K562 (cell line): ENCODE data around the gene RGR. TPM values are rescaled to one million over a fixed set of nuclear protein-coding genes. Genes with fewer than 3 reads are reported as not detected.

ENCODE experiments used
- DPF2 ChIP-seq: fragments of 450-650 bp; IDR thresholded peaks from 2 replicates; pipeline ENCODE4 v1.6.1; 2016
- ELF1 ChIP-seq: fragments of 200-800 bp; sonication (Bioruptor generic); IDR thresholded peaks from 2 replicates; pipeline ENCODE4 v1.6.1; 2016; ENCODE audit warnings: missing genetic modification characterization, missing compliant biosample characterization
- ESRRA ChIP-seq: fragments of 450-650 bp; IDR thresholded peaks from 2 replicates; pipeline ENCODE4 v1.6.1; 2014; ENCODE audit warnings: low read depth, mild to moderate bottlenecking, moderate library complexity, borderline replicate concordance
- HMGXB4 ChIP-seq: sonication (generic); formaldehyde crosslinking; IDR thresholded peaks from 2 replicates; pipeline ENCODE4 v1.8.1; 2023; ENCODE audit warnings: mild to moderate bottlenecking, missing genetic modification reagents
- KAT8 ChIP-seq: fragments of 450-650 bp; IDR thresholded peaks from 2 replicates; pipeline ENCODE4 v1.6.1; 2016; ENCODE audit warnings: low read depth, mild to moderate bottlenecking
- KLF6 ChIP-seq: fragments of 250-450 bp; sonication (Bioruptor Pico); IDR thresholded peaks from 2 replicates; pipeline ENCODE4 v1.4.0; 2020; ENCODE audit warnings: mild to moderate bottlenecking, moderate library complexity, borderline replicate concordance
- MAFK ChIP-seq: IDR thresholded peaks from 2 replicates; pipeline ENCODE4 v1.6.1; 2011; ENCODE audit warnings: low read length, improper control_type of control experiment
- MXD1 ChIP-seq: fragments of 250-450 bp; sonication (Bioruptor Pico); IDR thresholded peaks from 2 replicates; pipeline ENCODE4 v1.8.0; 2021; ENCODE audit warnings: borderline replicate concordance, mild to moderate bottlenecking, moderate library complexity; ENCODE audit not compliant: poor library complexity, severe bottlenecking
- NFIC ChIP-seq: fragments of 450-650 bp; IDR thresholded peaks from 2 replicates; pipeline ENCODE4 v1.6.1; 2017; ENCODE audit warnings: mild to moderate bottlenecking, inconsistent platforms
- NFRKB ChIP-seq: fragments of 450-650 bp; IDR thresholded peaks from 2 replicates; pipeline ENCODE4 v1.6.1; 2016; ENCODE audit warnings: low read depth
- NFXL1 ChIP-seq: fragments of 450-650 bp; formaldehyde crosslinking; IDR thresholded peaks from 2 replicates; pipeline ENCODE4 v1.4.0; 2021; ENCODE audit warnings: mild to moderate bottlenecking
- POLR2G ChIP-seq: fragments of 200-400 bp; formaldehyde crosslinking; IDR thresholded peaks from 2 replicates; pipeline ENCODE4 v1.6.1; 2017; ENCODE audit warnings: low read depth, mild to moderate bottlenecking, antibody characterized with exemption, low read length, moderate library complexity
- POU5F1 ChIP-seq: fragments of 150-350 bp; IDR thresholded peaks from 2 replicates; pipeline ENCODE4 v1.6.1; 2014; ENCODE audit warnings: borderline replicate concordance, low read length, low read depth, mild to moderate bottlenecking; ENCODE audit not compliant: partially characterized antibody
- RAD21 ChIP-seq, 2 experiments: fragments of 250-450 bp in 1 of 2; fragments of 450-650 bp in 1 of 2; sonication (Bioruptor Pico) in 1 of 2; formaldehyde crosslinking in 1 of 2; IDR thresholded peaks in 1 of 2; conservative IDR thresholded peaks in 1 of 2; 2 replicates each; pipeline versions ENCODE4 v1.4.0 to v1.8.0; 2020 to 2022; ENCODE audit warnings: mild to moderate bottlenecking in 2 of 2, moderate library complexity in 1 of 2
- RREB1 ChIP-seq: fragments of 250-450 bp; sonication (Bioruptor Pico); IDR thresholded peaks from 2 replicates; pipeline ENCODE4 v1.4.0; 2020
- TAF15 ChIP-seq: fragments of 200-400 bp; formaldehyde crosslinking; IDR thresholded peaks from 2 replicates; pipeline ENCODE4 v1.6.1; 2017; ENCODE audit warnings: mild to moderate bottlenecking, low read depth, low read length, moderate library complexity
- TCF7L2 ChIP-seq: fragments of 150-350 bp; IDR thresholded peaks from 2 replicates; pipeline ENCODE4 v1.6.1; 2016; ENCODE audit warnings: low read depth, mild to moderate bottlenecking, low read length, moderate library complexity
- ZBTB43 ChIP-seq: sonication (generic); formaldehyde crosslinking; IDR thresholded peaks from 2 replicates; pipeline ENCODE4 v1.8.0; 2023; ENCODE audit warnings: mild to moderate bottlenecking, missing genetic modification reagents
- ZKSCAN3 ChIP-seq: fragments of 250-450 bp; sonication (Bioruptor Pico); IDR thresholded peaks from 2 replicates; pipeline ENCODE4 v1.4.0; 2020
- ZNF143 ChIP-seq: sonication (generic); formaldehyde crosslinking; IDR thresholded peaks from 2 replicates; pipeline ENCODE4 v1.9.0; 2022; ENCODE audit warnings: mild to moderate bottlenecking, missing genetic modification reagents
- ZNF444 ChIP-seq: fragments of 250-450 bp; sonication (Bioruptor Pico); IDR thresholded peaks from 2 replicates; pipeline ENCODE4 v1.4.0; 2020; ENCODE audit warnings: mild to moderate bottlenecking, moderate library complexity
- polyA plus RNA-seq, 8 experiments: library from polyadenylated mRNA; depleted of rRNA in 4 of 8; stranded (reverse) in 5 of 8; unstranded in 3 of 8; fragments of >200 nt; fragmentation: Nextera tagmentation in 2 of 8; fragmentation: Illumina TruSeq in 1 of 8; extraction: Ambion mirVana in 2 of 8; extraction: Trizol in 1 of 8; gene quantifications; 2 replicates each; pipeline versions ENCODE4 v1.2.1 to v1.2.3, GENCODE V29; 2011 to 2014; ENCODE audit warnings: inconsistent platforms in 1 of 8, missing spikeins in 1 of 8
- total RNA-seq, 7 experiments: library from RNA; depleted of rRNA in 6 of 7; stranded (reverse); fragments of >200 nt in 6 of 7; fragmentation: Illumina TruSeq in 2 of 7; extraction: Trizol in 2 of 7; gene quantifications; 2 replicates each; pipeline versions ENCODE4 v1.2.1 to v1.2.3, GENCODE V29; 2011 to 2021; ENCODE audit warnings: low replicate concordance in 1 of 7

The RGR gene
- total and polyA plus RNA-seq, 9 of the 15 experiments (the other 6 are each of a cell fraction or from before 2014, with no cell fraction given), result not detected

DNA sequence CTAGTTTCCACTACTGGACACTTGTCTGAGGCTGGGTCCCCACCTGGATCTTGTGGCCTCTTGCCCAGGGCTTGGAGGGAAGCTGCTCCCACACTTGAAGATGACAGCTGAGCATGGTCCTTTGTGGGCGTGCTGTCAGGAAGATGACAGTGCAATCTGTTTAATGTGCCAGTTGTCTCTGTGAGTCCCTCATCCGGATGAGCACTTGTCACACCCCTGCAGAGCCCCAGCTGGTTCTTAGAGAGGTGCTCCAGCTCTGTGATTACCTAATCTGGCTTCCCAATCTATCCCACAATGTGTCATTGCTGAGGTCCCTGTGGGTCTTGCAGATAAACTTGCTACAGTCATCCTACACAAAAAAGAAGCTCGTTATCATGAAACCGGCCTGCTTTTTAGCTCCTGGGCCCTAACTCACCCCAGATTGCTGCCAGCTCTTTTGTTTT, 48.7 kb downstream of the RGR start (continued):
- TF ChIP-seq RREB1 (CRISPR knock-in tag), result peak; percentile 87
- peak; percentile 24 to 50 for TF ChIP-seq RAD21 (CRISPR knock-in tag; conservative IDR thresholded peaks at IDR 0.05 in 1 of 2, IDR thresholded peaks at IDR 0.05 in 1 of 2)
- no peak for TF ChIP-seq TCF7L2
- no peak for TF ChIP-seq HMGXB4 (CRISPR knock-in tag)
- TF ChIP-seq MXD1 (CRISPR knock-in tag), result no peak
- no peak for TF ChIP-seq ELF1 (tag)
- peak; percentile 91 for TF ChIP-seq MAFK
- TF ChIP-seq ZNF143, result no peak
- TF ChIP-seq POU5F1, result no peak
- TF ChIP-seq NFIC, result peak; percentile 93
- TF ChIP-seq DPF2, result peak; percentile 99
- TF ChIP-seq ZNF444 (CRISPR knock-in tag), result no peak
- no peak for TF ChIP-seq ZKSCAN3 (CRISPR knock-in tag)
- TF ChIP-seq ESRRA, result peak; percentile 91; the same call in 1 of the 2 replicates
- no peak for TF ChIP-seq TAF15
- TF ChIP-seq NFRKB, result no peak
- no peak for TF ChIP-seq POLR2G
- TF ChIP-seq KAT8, result no peak
- no peak for TF ChIP-seq NFXL1 (CRISPR knock-in tag)
- peak; percentile 71; the same call in 1 of the 2 replicates for TF ChIP-seq KLF6 (CRISPR knock-in tag)
- TF ChIP-seq ZBTB43 (CRISPR knock-in tag), result no peak
